Measurements from ENCODE around the gene EPHA8.

The EPHA8 gene

GRCh38 chr1:22594396-22594795 lies 31.1 kb downstream of the EPHA8 start:
- H3K27me3 ChIP-seq (replicated peaks): peaks cover 20% of the 10 kb centered on the region
- H3K27ac ChIP-seq: no peak overlapping the region
- in situ Hi-C loops (cut with HindIII; ENCODE audit: low pct_ligation_motif_present, low sequenced_read_pairs): no loop called here
- DNase-seq: no peak
- no peaks in the 10 kb centered on the region for H3K36me3 ChIP-seq (replicated peaks)
- TF ChIP-seq, protein P1, sequence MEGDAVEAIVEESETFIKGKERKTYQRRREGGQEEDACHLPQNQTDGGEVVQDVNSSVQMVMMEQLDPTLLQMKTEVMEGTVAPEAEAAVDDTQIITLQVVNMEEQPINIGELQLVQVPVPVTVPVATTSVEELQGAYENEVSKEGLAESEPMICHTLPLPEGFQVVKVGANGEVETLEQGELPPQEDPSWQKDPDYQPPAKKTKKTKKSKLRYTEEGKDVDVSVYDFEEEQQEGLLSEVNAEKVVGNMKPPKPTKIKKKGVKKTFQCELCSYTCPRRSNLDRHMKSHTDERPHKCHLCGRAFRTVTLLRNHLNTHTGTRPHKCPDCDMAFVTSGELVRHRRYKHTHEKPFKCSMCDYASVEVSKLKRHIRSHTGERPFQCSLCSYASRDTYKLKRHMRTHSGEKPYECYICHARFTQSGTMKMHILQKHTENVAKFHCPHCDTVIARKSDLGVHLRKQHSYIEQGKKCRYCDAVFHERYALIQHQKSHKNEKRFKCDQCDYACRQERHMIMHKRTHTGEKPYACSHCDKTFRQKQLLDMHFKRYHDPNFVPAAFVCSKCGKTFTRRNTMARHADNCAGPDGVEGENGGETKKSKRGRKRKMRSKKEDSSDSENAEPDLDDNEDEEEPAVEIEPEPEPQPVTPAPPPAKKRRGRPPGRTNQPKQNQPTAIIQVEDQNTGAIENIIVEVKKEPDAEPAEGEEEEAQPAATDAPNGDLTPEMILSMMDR (IDR thresholded peaks at IDR 0.05; ENCODE audit: low read depth, low read length, missing control alignments): no peak
- H3K4me3 ChIP-seq (ENCODE audit: low read depth, low read length): no peak overlapping the region

GRCh38 chr1:22595108-22595507 lies 31.8 kb downstream of the EPHA8 start:
- H3K4me3 ChIP-seq (ENCODE audit: low read depth, low read length): no peak overlapping the region
- in situ Hi-C loops (cut with HindIII; ENCODE audit: low pct_ligation_motif_present, low sequenced_read_pairs): no loop called here
- H3K27me3 ChIP-seq (replicated peaks): peaks cover 20% of the 10 kb centered on the region
- no peak for DNase-seq
- no peak overlapping the region for H3K27ac ChIP-seq
- H3K36me3 ChIP-seq (replicated peaks): no peaks in the 10 kb centered on the region
- TF ChIP-seq, protein P1 (IDR thresholded peaks at IDR 0.05; ENCODE audit: low read depth, low read length, missing control alignments): no peak

- no peak for DNase-seq
- Histone ChIP-seq H3K27ac (no peak overlapping the region), H3K4me3 (ENCODE audit: low read depth, low read length) (no peak overlapping the region), H3K27me3 (replicated peaks) (peaks cover 13% of the 10 kb centered on the region), H3K36me3 (replicated peaks) (no peaks in the 10 kb centered on the region)
- in situ Hi-C loops (cut with HindIII; ENCODE audit: low pct_ligation_motif_present, low sequenced_read_pairs): no loop called here
- TF ChIP-seq, protein P1 (IDR thresholded peaks at IDR 0.05; ENCODE audit: low read depth, low read length, missing control alignments): no peak
Observed at GRCh38 chr1:22597301-22597965, 34.1 kb downstream of the EPHA8 start.

DNA sequence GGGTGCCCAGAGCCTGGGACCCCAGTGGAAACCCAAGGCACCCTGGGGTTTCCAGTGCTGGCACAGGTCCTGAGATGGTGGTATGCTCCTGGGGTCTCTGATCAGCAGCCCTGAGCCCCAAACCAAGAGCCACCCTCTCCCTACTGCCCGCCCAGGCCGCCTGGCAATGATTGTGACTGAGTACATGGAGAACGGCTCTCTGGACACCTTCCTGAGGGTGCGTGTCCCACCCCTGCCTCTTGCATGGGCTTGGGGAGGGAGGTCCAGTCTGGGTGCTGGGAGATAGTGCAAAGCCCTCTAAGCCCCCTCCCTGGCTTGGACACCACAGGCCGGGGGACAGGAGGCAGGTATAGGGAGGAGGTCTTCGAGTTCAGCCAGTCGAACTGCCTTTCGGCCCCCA lies 34.7 kb downstream of the EPHA8 start:
- Histone ChIP-seq H3K4me3 (ENCODE audit: low read depth, low read length) (no peak overlapping the region), H3K36me3 (replicated peaks) (no peaks in the 10 kb centered on the region), H3K27ac (no peak overlapping the region), H3K27me3 (replicated peaks) (peaks cover 10% of the 10 kb centered on the region)
- in situ Hi-C loops (cut with HindIII; ENCODE audit: low pct_ligation_motif_present, low sequenced_read_pairs): no loop called here
- TF ChIP-seq, protein P1 (IDR thresholded peaks at IDR 0.05; ENCODE audit: low read depth, low read length, missing control alignments): no peak
- DNase-seq: no peak

- H3K27ac ChIP-seq: no peak overlapping the region
- DNase-seq: no peak
- H3K27me3 ChIP-seq (replicated peaks): peaks cover 4% of the 10 kb centered on the region
- no peak overlapping the region for H3K4me3 ChIP-seq (ENCODE audit: low read depth, low read length)
- H3K36me3 ChIP-seq (replicated peaks): no peaks in the 10 kb centered on the region
- in situ Hi-C loops (cut with HindIII; ENCODE audit: low pct_ligation_motif_present, low sequenced_read_pairs): no loop called here
- TF ChIP-seq, protein P1 (IDR thresholded peaks at IDR 0.05; ENCODE audit: low read depth, low read length, missing control alignments): no peak
Observed at GRCh38 chr1:22598736-22599135, 35.4 kb downstream of the EPHA8 start.
